Endothelial cell of umbilical vein (primary cell): ENCODE measurements around the gene SVIL. TPM values are rescaled to one million over a fixed set of nuclear protein-coding genes. Genes with fewer than 3 reads are reported as not detected.

Experiments
- BruUV-seq: library from RNA; stranded (reverse); fragments of 400-500 nt; replicated peaks from 2 replicates; lab custom pipeline; 2021; lab: Mats Ljungman, UMichigan
- CTCF ChIA-PET: fragments of 300-600, 350-600 bp; sonication (Branson Sonifier 250); formaldehyde crosslinking; loops from one replicate; lab custom pipeline; 2021; ENCODE audit warnings: antibody characterized with exemption, inconsistent platforms; lab: Charles Lee
- POLR2A ChIA-PET: fragments of 300-600, 350-600 bp; sonication (Branson Sonifier 250); formaldehyde crosslinking; loops from one replicate; lab custom pipeline; 2021; ENCODE audit warnings: antibody characterized with exemption, inconsistent platforms; lab: Charles Lee
- DNase-seq: peaks from one replicate; pipeline ENCODE4 v3.0.0-alpha.2; 2011; ENCODE audit warnings: low read depth, low spot score
- FAIRE-seq: peaks from 2 replicates; lab custom pipeline; 2011; peaks lifted over from hg19 to GRCh38; lab: Jason Lieb, UNC
- H2AFZ ChIP-seq: 2 replicates; pipeline ENCODE4 v1.6.0; 2012; ENCODE audit warnings: low read depth, low read length, control low read depth, inconsistent platforms
- H3K27ac ChIP-seq: 2 replicates; pipeline ENCODE4 v1.5.1; 2011; ENCODE audit warnings: low read depth, mild to moderate bottlenecking, control low read depth, low read length, moderate library complexity; ENCODE audit not compliant: insufficient read depth
- H3K27me3 ChIP-seq, 2 experiments: 2 replicates each; pipeline versions ENCODE4 v1.6.0 to v1.6.1; 2011; ENCODE audit warnings: low read length in 2 of 2, mixed read lengths in 1 of 2; ENCODE audit not compliant: control insufficient read depth in 2 of 2, insufficient read depth in 2 of 2
- H3K36me3 ChIP-seq, 2 experiments: 2 replicates in 1 of 2; 3 replicates in 1 of 2; pipeline ENCODE4 v1.5.1; 2011; ENCODE audit warnings: low read length in 2 of 2, mild to moderate bottlenecking in 1 of 2, moderate library complexity in 1 of 2; ENCODE audit not compliant: control insufficient read depth in 2 of 2, insufficient read depth in 2 of 2; ENCODE audit errors: extremely low read depth in 1 of 2
- H3K4me1 ChIP-seq: 3 replicates; pipeline ENCODE4 v1.5.1; 2011; ENCODE audit warnings: mild to moderate bottlenecking, low read length; ENCODE audit not compliant: control insufficient read depth, insufficient read depth; ENCODE audit errors: extremely low read depth
- H3K4me2 ChIP-seq: 2 replicates; pipeline ENCODE4 v1.6.1; 2011; ENCODE audit warnings: low read length, control low read depth, mixed read lengths; ENCODE audit not compliant: insufficient read depth
- H3K4me3 ChIP-seq, 3 experiments: fragments of 200-600 bp in 1 of 3; sonication (generic), shearing (Covaris generic) in 1 of 3; replicated peaks in 1 of 3; 2 replicates each; pipeline ENCODE4 v1.5.1; 2011 to 2016; ENCODE audit warnings: control low read depth in 3 of 3, low read length in 3 of 3, mild to moderate bottlenecking in 2 of 3, inconsistent platforms in 1 of 3, low read depth in 1 of 3, moderate library complexity in 1 of 3; ENCODE audit not compliant: insufficient read depth in 1 of 3
- H3K79me2 ChIP-seq: 2 replicates; pipeline ENCODE4 v1.6.0; 2012; ENCODE audit warnings: low read length, inconsistent platforms; ENCODE audit not compliant: control insufficient read depth, insufficient read depth
- H3K9ac ChIP-seq: replicated peaks from 2 replicates; pipeline ENCODE3; 2011; ENCODE audit warnings: low read length, control low read depth; ENCODE audit not compliant: insufficient read depth; ENCODE audit errors: extremely low read depth
- H3K9me1 ChIP-seq: replicated peaks from 3 replicates; pipeline ENCODE4 v1.6.0; 2011; ENCODE audit warnings: mild to moderate bottlenecking, low read length; ENCODE audit not compliant: control insufficient read depth, insufficient read depth; ENCODE audit errors: extremely low read depth
- H3K9me3 ChIP-seq: replicated peaks from 2 replicates; pipeline ENCODE4 v1.5.1; 2012; ENCODE audit warnings: low read length, inconsistent platforms; ENCODE audit not compliant: control insufficient read depth, insufficient read depth
- H4K20me1 ChIP-seq: replicated peaks from 2 replicates; pipeline ENCODE3; 2011; ENCODE audit warnings: mild to moderate bottlenecking, low read length; ENCODE audit not compliant: control insufficient read depth, insufficient read depth; ENCODE audit errors: extremely low read depth
- CTCF ChIP-seq, 2 donors: IDR thresholded peaks; 1 replicate in 1 of 2; 2 replicates in 1 of 2; pipeline ENCODE4 v1.5.1; 2011; ENCODE audit warnings: low read length in 2 of 2, mild to moderate bottlenecking in 2 of 2, moderate library complexity in 2 of 2, control low read depth in 1 of 2, inconsistent platforms in 1 of 2, low read depth in 1 of 2; ENCODE audit not compliant: insufficient read depth in 1 of 2; ENCODE audit errors: extremely low read depth in 1 of 2
- EZH2 ChIP-seq: IDR thresholded peaks from 2 replicates; pipeline ENCODE4 v1.6.1; 2012; ENCODE audit warnings: borderline replicate concordance, low read depth, mild to moderate bottlenecking, moderate library complexity, low read length, inconsistent platforms; ENCODE audit not compliant: severe bottlenecking
- FOS ChIP-seq: IDR thresholded peaks from 2 replicates; pipeline ENCODE4 v1.6.1; 2011; ENCODE audit warnings: mild to moderate bottlenecking, low read length, moderate library complexity, borderline replicate concordance; ENCODE audit not compliant: insufficient read depth
- GATA2 ChIP-seq: IDR thresholded peaks from 2 replicates; pipeline ENCODE4 v1.7.0; 2011; ENCODE audit warnings: low read depth, mild to moderate bottlenecking, moderate library complexity, mixed read lengths, low read length; ENCODE audit not compliant: insufficient read length, insufficient read depth
- JUN ChIP-seq: IDR thresholded peaks from 2 replicates; pipeline ENCODE4 v1.6.1; 2011; ENCODE audit warnings: borderline replicate concordance, low read depth; ENCODE audit not compliant: insufficient read length, insufficient read depth
- MAX ChIP-seq: IDR thresholded peaks from 2 replicates; pipeline ENCODE4 v1.6.1; 2011; ENCODE audit not compliant: insufficient read depth, insufficient read length
- MYC ChIP-seq: IDR thresholded peaks from one replicate; pipeline ENCODE4 v1.6.1; 2011; ENCODE audit warnings: mild to moderate bottlenecking, low read depth, low read length
- POLR2A ChIP-seq: IDR thresholded peaks from 2 replicates; pipeline ENCODE4 v1.6.1; 2012; ENCODE audit warnings: low read depth, mild to moderate bottlenecking, control low read depth, low read length
- POLR2AphosphoS5 ChIP-seq: IDR thresholded peaks from 2 replicates; pipeline ENCODE4 v1.6.1; 2012; ENCODE audit warnings: low read depth, mild to moderate bottlenecking, control low read depth, low read length, moderate library complexity; ENCODE audit not compliant: insufficient read depth
- dilution Hi-C: fragments of 300-500 bp; cut with MboI; formaldehyde crosslinking; loops from one replicate; pipeline ENCODE4 v1.15.0; 2019; ENCODE audit warnings: low sequenced_read_pairs; ENCODE audit not compliant: extremely low pct_ligation_motif_present
- intact Hi-C: fragments of 100-400 bp; cut with micrococcal nuclease; formaldehyde crosslinking; loops from one replicate; pipeline ENCODE4 v1.10.0; 2022
- polyA plus RNA-seq, 4 experiments: library from polyadenylated mRNA; depleted of rRNA in 3 of 4; stranded (reverse) in 3 of 4; unstranded in 1 of 4; fragments of >200 nt; gene quantifications; 2 replicates each; pipeline versions ENCODE4 v1.2.1 to v1.2.3, GENCODE V29; 2011 to 2012; ENCODE audit warnings: missing spikeins in 1 of 4
- total RNA-seq: library from RNA; stranded (reverse); gene quantifications from 2 replicates; pipeline ENCODE4 v1.2.3, GENCODE V29; 2021

The SVIL gene
- total and polyA plus RNA-seq, 2 donors (not counting 3 experiments of a cell fraction or from before 2014, with no cell fraction given) = 22.6 to 70.7 TPM

- dilution Hi-C loops = no loop called here
- BruUV-seq = no TSS peak
- no peak overlapping the region for H3K9ac ChIP-seq
- H3K9me3 ChIP-seq = no peaks in the 10 kb centered on the region
- no peak overlapping the region for H2AFZ ChIP-seq
- TF ChIP-seq CTCF (IDR thresholded peaks at IDR 0.05; ENCODE audit: extremely low read depth in 1 of 2, insufficient read depth in 1 of 2, low read depth in 1 of 2, low read length in 2 of 2) (no peak), JUN (no peak), MAX (no peak), POLR2A (no peak), GATA2 (no peak), POLR2AphosphoS5 (no peak), MYC (no peak), EZH2 (no peak), FOS (no peak)
- H4K20me1 ChIP-seq = no peaks in the 10 kb centered on the region
- no peaks in the 10 kb centered on the region for H3K79me2 ChIP-seq
- H3K36me3 ChIP-seq = peaks cover 3 to 23% of the 10 kb centered on the region in 2 experiments
- ChIA-PET CTCF (interaction anchor here (3.9 kb wide), 1 partner anchor 18 kb away, joined by 13 read pairs; no protein-coding TSS in a partner anchor), POLR2A (interaction anchor here (0.5 kb wide), 1 partner anchor 128 kb away, joined by 6 read pairs; no protein-coding TSS in a partner anchor)
- H3K4me2 ChIP-seq = no peak overlapping the region
- H3K27me3 ChIP-seq = no peaks in the 10 kb centered on the region
- no peak for FAIRE-seq
- intact Hi-C loops = no loop called here
- H3K4me3 ChIP-seq = no peak overlapping the region
- peaks cover 8% of the 10 kb centered on the region for H3K4me1 ChIP-seq
- no peak overlapping the region for H3K27ac ChIP-seq
- DNase-seq = no peak
- H3K9me1 ChIP-seq = no peaks in the 10 kb centered on the region
Measured at GRCh38 chr10:29479081-29479925, 155.5 kb downstream of the SVIL start.
